HG02970 (cell line): ENCODE measurements around the gene B3GLCT.
"Not testable (repeated sequence)": the region's sequence is repeated elsewhere in the genome, so short reads cannot be mapped to it uniquely, and the experiment has no call there.

Experiments
- ATAC-seq: cut with Tn5 transposase; IDR thresholded peaks from one replicate; pipeline ENCODE4 v1.9.1; 2021; ENCODE audit warnings: mild to moderate bottlenecking, moderate library complexity, moderate number of reproducible peaks; ENCODE audit not compliant: unreplicated experiment, low FRiP score

Gene B3GLCT

GRCh38 chr13:31182987-31183386, 16.8 kb upstream of the B3GLCT start:
- no peak for ATAC-seq

- ATAC-seq = no peak
Observed at GRCh38 chr13:31184451-31184850, 15.3 kb upstream of the B3GLCT start.

- no peak for ATAC-seq
Observed at GRCh38 chr13:31184981-31185645, 14.7 kb upstream of the B3GLCT start.

- ATAC-seq = no peak
Observed at GRCh38 chr13:31191748-31192147, 8.0 kb upstream of the B3GLCT start.

GRCh38 chr13:31192306-31192705, 7.5 kb upstream of the B3GLCT start:
- no peak for ATAC-seq

GRCh38 chr13:31195616-31196015, 4.2 kb upstream of the B3GLCT start:
- no peak for ATAC-seq

- ATAC-seq = no peak
Observed at GRCh38 chr13:31196992-31197391, 2.8 kb upstream of the B3GLCT start.

GRCh38 chr13:31198519-31198918, 1.3 kb upstream of the B3GLCT start:
- no peak for ATAC-seq

- no peak for ATAC-seq
Observed at GRCh38 chr13:31199527-31199848, 287 bp upstream of the B3GLCT start.

- peak; percentile 16 for ATAC-seq
Observed at GRCh38 chr13:31200637-31200971, 829 bp downstream of the B3GLCT start.

GRCh38 chr13:31201341-31202031, 1.7 kb downstream of the B3GLCT start:
- no peak for ATAC-seq

GRCh38 chr13:31204592-31204991, 4.8 kb downstream of the B3GLCT start:
- no peak for ATAC-seq

GRCh38 chr13:31207661-31208552, 8.1 kb downstream of the B3GLCT start:
- ATAC-seq = no peak

- no peak for ATAC-seq
Observed at GRCh38 chr13:31208559-31209122, 8.9 kb downstream of the B3GLCT start.

GRCh38 chr13:31209172-31209840, 9.5 kb downstream of the B3GLCT start:
- ATAC-seq = no peak

GRCh38 chr13:31209841-31210210, 10.1 kb downstream of the B3GLCT start:
- no peak for ATAC-seq

- no peak for ATAC-seq
Observed at GRCh38 chr13:31213651-31214289, 14.0 kb downstream of the B3GLCT start.

- ATAC-seq = no peak
Observed at GRCh38 chr13:31214435-31214834, 14.7 kb downstream of the B3GLCT start.

- not testable (repeated sequence) for ATAC-seq
Observed at GRCh38 chr13:31216916-31217315, 17.1 kb downstream of the B3GLCT start.

GRCh38 chr13:31219909-31220598, 20.3 kb downstream of the B3GLCT start:
- no peak for ATAC-seq
